H1 (cell line): ENCODE data around the gene PACS1. TPM values are rescaled to one million over a fixed set of nuclear protein-coding genes. Genes with fewer than 3 reads are reported as not detected.

Source experiments
- CTCF ChIA-PET: fragments of 300-600 bp; sonication (Branson Sonifier 250); formaldehyde crosslinking; loops from one replicate; lab custom pipeline; 2021; ENCODE audit not compliant: partially characterized antibody; lab: Charles Lee
- POLR2A ChIA-PET: fragments of 300-600 bp; sonication (Branson Sonifier 250); formaldehyde crosslinking; loops from one replicate; lab custom pipeline; 2021; ENCODE audit warnings: inconsistent platforms; ENCODE audit not compliant: partially characterized antibody; lab: Charles Lee
- DNase-seq, 2 experiments: peaks; one replicate each; pipeline versions ENCODE4 v3.0.0 to v3.0.0-alpha.2; 2010 to 2022; ENCODE audit warnings: low spot score in 2 of 2, low read depth in 1 of 2, mixed read lengths in 1 of 2
- FAIRE-seq: peaks from 2 replicates; lab custom pipeline; 2011; peaks lifted over from hg19 to GRCh38; lab: Jason Lieb, UNC
- H2AFZ ChIP-seq: 2 replicates; pipeline ENCODE4 v1.8.1; 2012; ENCODE audit warnings: low read length, inconsistent platforms
- H2AK5ac ChIP-seq: 2 replicates; pipeline ENCODE4 v1.6.1; 2013; ENCODE audit warnings: low read depth, low read length
- H2BK120ac ChIP-seq: replicated peaks from 2 replicates; pipeline ENCODE3; 2013; ENCODE audit warnings: low read depth, low read length, inconsistent platforms
- H2BK12ac ChIP-seq: 2 replicates; pipeline ENCODE4 v1.6.1; 2013; ENCODE audit warnings: low read depth, low read length
- H2BK15ac ChIP-seq: 2 replicates; pipeline ENCODE4 v1.6.1; 2013; ENCODE audit warnings: low read length
- H2BK20ac ChIP-seq: 2 replicates; pipeline ENCODE4 v1.6.1; 2013; ENCODE audit warnings: low read length
- H2BK5ac ChIP-seq: 2 replicates; pipeline ENCODE4 v1.6.1; 2013; ENCODE audit warnings: low read depth, low read length
- H3K14ac ChIP-seq: 2 replicates; pipeline ENCODE4 v1.6.1; 2013; ENCODE audit warnings: inconsistent platforms; ENCODE audit not compliant: insufficient read length
- H3K18ac ChIP-seq: 2 replicates; pipeline ENCODE4 v1.6.1; 2013; ENCODE audit warnings: low read length; ENCODE audit errors: extremely low read depth
- H3K23ac ChIP-seq: 2 replicates; pipeline ENCODE4 v1.6.1; 2013; ENCODE audit warnings: inconsistent platforms; ENCODE audit not compliant: insufficient read length
- H3K23me2 ChIP-seq: 2 replicates; pipeline ENCODE4 v1.6.1; 2013; ENCODE audit warnings: low read depth, low read length
- H3K27ac ChIP-seq: 2 replicates; pipeline ENCODE4 v1.6.1; 2011; ENCODE audit warnings: low read depth, low read length, inconsistent platforms
- H3K27me3 ChIP-seq, 4 experiments: replicated peaks in 1 of 4; 1 replicate in 1 of 4; 2 replicates in 3 of 4; pipeline versions ENCODE4 v1.6.1 to v1.8.1; 2011 to 2013; ENCODE audit warnings: low read length in 3 of 4, mild to moderate bottlenecking in 3 of 4, inconsistent platforms in 2 of 4, mixed read lengths in 2 of 4, moderate library complexity in 1 of 4; ENCODE audit not compliant: control insufficient read depth in 3 of 4, insufficient read depth in 3 of 4; ENCODE audit errors: extremely low read depth in 1 of 4
- H3K36me3 ChIP-seq, 4 experiments: 2 replicates each; pipeline versions ENCODE4 v1.6.1 to v1.8.1; 2011 to 2013; ENCODE audit warnings: mild to moderate bottlenecking in 4 of 4, low read length in 3 of 4, moderate library complexity in 2 of 4, control low read depth in 1 of 4, inconsistent platforms in 1 of 4; ENCODE audit not compliant: insufficient read depth in 4 of 4, control insufficient read depth in 2 of 4
- H3K4ac ChIP-seq: replicated peaks from 2 replicates; pipeline ENCODE3; 2013; ENCODE audit warnings: low read length, low read depth, mixed read lengths, inconsistent platforms; ENCODE audit not compliant: insufficient read length
- H3K4me1 ChIP-seq, 4 experiments: replicated peaks in 1 of 4; 1 replicate in 1 of 4; 2 replicates in 3 of 4; pipeline versions ENCODE4 v1.6.1 to v1.8.1; 2011 to 2013; ENCODE audit warnings: low read length in 3 of 4, inconsistent platforms in 2 of 4, mixed read lengths in 1 of 4; ENCODE audit not compliant: insufficient read depth in 4 of 4, control insufficient read depth in 3 of 4
- H3K4me2 ChIP-seq, 2 experiments: 2 replicates each; pipeline versions ENCODE4 v1.6.1 to v1.8.1; 2011 to 2013; ENCODE audit warnings: low read depth in 2 of 2, low read length in 2 of 2, control low read depth in 1 of 2, inconsistent platforms in 1 of 2, mild to moderate bottlenecking in 1 of 2; ENCODE audit not compliant: insufficient read depth in 1 of 2
- H3K4me3 ChIP-seq, 4 experiments: fragments of 200-600, 300-600 bp in 1 of 4; sonication (generic), shearing (Covaris generic), sonication (Bioruptor Twin) in 1 of 4; 2 replicates each; pipeline versions ENCODE4 v1.5.1 to v1.8.1; 2011 to 2016; ENCODE audit warnings: low read length in 4 of 4, low read depth in 3 of 4, control low read depth in 2 of 4, inconsistent platforms in 2 of 4, mild to moderate bottlenecking in 2 of 4, mixed read lengths in 1 of 4, moderate library complexity in 1 of 4; ENCODE audit not compliant: insufficient read depth in 2 of 4; ENCODE audit errors: extremely low read depth in 1 of 4
- H3K56ac ChIP-seq: replicated peaks from 2 replicates; pipeline ENCODE3; 2013; ENCODE audit warnings: low read depth, mild to moderate bottlenecking, mixed read lengths, low read length, inconsistent platforms; ENCODE audit not compliant: insufficient read length
- H3K79me1 ChIP-seq: 2 replicates; pipeline ENCODE4 v1.6.1; 2013; ENCODE audit warnings: low read depth, low read length, control low read depth
- H3K79me2 ChIP-seq, 2 experiments: 2 replicates each; pipeline versions ENCODE4 v1.6.1 to v1.8.1; 2012 to 2013; ENCODE audit warnings: low read length in 2 of 2, mild to moderate bottlenecking in 2 of 2, inconsistent platforms in 1 of 2; ENCODE audit not compliant: insufficient read depth in 2 of 2, control insufficient read depth in 1 of 2
- H3K9ac ChIP-seq, 4 experiments: replicated peaks in 1 of 4; 1 replicate in 1 of 4; 2 replicates in 3 of 4; pipeline versions ENCODE4 v1.6.1 to v1.8.1; 2011 to 2013; ENCODE audit warnings: low read depth in 3 of 4, low read length in 3 of 4, control low read depth in 2 of 4, mild to moderate bottlenecking in 2 of 4, moderate library complexity in 2 of 4, inconsistent platforms in 1 of 4; ENCODE audit errors: extremely low read depth in 1 of 4
- H3K9me3 ChIP-seq, 2 experiments: 2 replicates each; pipeline versions ENCODE4 v1.6.1 to v1.8.1; 2012 to 2013; ENCODE audit warnings: mild to moderate bottlenecking in 2 of 2, moderate library complexity in 2 of 2, control low read depth in 1 of 2, inconsistent platforms in 1 of 2, low read depth in 1 of 2, low read length in 1 of 2, mixed read lengths in 1 of 2; ENCODE audit not compliant: insufficient read depth in 2 of 2
- H4K20me1 ChIP-seq, 2 experiments: replicated peaks in 1 of 2; 2 replicates each; pipeline versions ENCODE3 to v1.8.1; 2011 to 2013; ENCODE audit warnings: inconsistent platforms in 2 of 2, low read length in 2 of 2, mild to moderate bottlenecking in 1 of 2; ENCODE audit not compliant: insufficient read depth in 2 of 2, control insufficient read depth in 1 of 2
- H4K5ac ChIP-seq: 2 replicates; pipeline ENCODE4 v1.6.1; 2013; ENCODE audit warnings: low read length, low read depth, mixed read lengths, inconsistent platforms; ENCODE audit not compliant: insufficient read length
- H4K8ac ChIP-seq: 2 replicates; pipeline ENCODE4 v1.8.0; 2013; ENCODE audit warnings: mild to moderate bottlenecking, moderate library complexity, low read length, inconsistent platforms; ENCODE audit not compliant: insufficient read depth; ENCODE audit errors: extremely low read depth
- H4K91ac ChIP-seq: replicated peaks from 2 replicates; pipeline ENCODE3; 2013; ENCODE audit warnings: low read length, mixed read lengths, inconsistent platforms; ENCODE audit not compliant: insufficient read length
- JUND ChIP-seq: IDR thresholded peaks from 2 replicates; pipeline ENCODE4 v1.6.1; 2011; ENCODE audit warnings: mild to moderate bottlenecking, improper control_type of control experiment, low read length
- KDM5A ChIP-seq: fragments of 200-600 bp; IDR thresholded peaks from 2 replicates; pipeline ENCODE4 v1.7.1; 2012; ENCODE audit warnings: mild to moderate bottlenecking, low read length, inconsistent platforms, mixed read lengths
- NRF1 ChIP-seq: IDR thresholded peaks from 2 replicates; pipeline ENCODE4 v1.6.1; 2011; ENCODE audit warnings: mild to moderate bottlenecking, low read depth, low read length, improper control_type of control experiment
- POU5F1 ChIP-seq: IDR thresholded peaks from 2 replicates; pipeline ENCODE4 v1.6.1; 2011; ENCODE audit warnings: low read depth, mild to moderate bottlenecking, low read length, moderate library complexity
- SIN3A ChIP-seq, 2 experiments: IDR thresholded peaks in 1 of 2; conservative IDR thresholded peaks in 1 of 2; 2 replicates each; pipeline ENCODE4 v1.6.1; 2011 to 2012; ENCODE audit warnings: low read length in 2 of 2, improper control_type of control experiment in 1 of 2, low read depth in 1 of 2, mild to moderate bottlenecking in 1 of 2
- TAF1 ChIP-seq: IDR thresholded peaks from 2 replicates; pipeline ENCODE4 v1.6.1; 2011; ENCODE audit warnings: mild to moderate bottlenecking, low read depth, low read length
- USF2 ChIP-seq: IDR thresholded peaks from 2 replicates; pipeline ENCODE4 v1.6.1; 2011; ENCODE audit warnings: low read length, improper control_type of control experiment
- ZNF274 ChIP-seq: IDR thresholded peaks from 2 replicates; pipeline ENCODE4 v1.7.0; 2012; ENCODE audit warnings: low read length, borderline replicate concordance; ENCODE audit errors: extremely low read depth
- WGBS, 2 experiments: shearing (Covaris generic) in 1 of 2; methylation state at CpG; one replicate each; pipeline versions ENCODE4 v1.1.6 to v1.1.7; 2013 to 2015; ENCODE audit warnings: low lambda C conversion rate in 2 of 2, mixed read lengths in 2 of 2, inconsistent platforms in 1 of 2, low coverage in 1 of 2, missing lambda C conversion rate in 1 of 2; ENCODE audit not compliant: insufficient replicate concordance in 2 of 2, insufficient coverage in 1 of 2, insufficient read length in 1 of 2; ENCODE audit errors: extremely low coverage in 1 of 2, missing lambda C conversion rate in 1 of 2; 5-methylcytosine and 5-hydroxymethylcytosine counted together
- polyA plus RNA-seq, 7 experiments: library from polyadenylated mRNA; depleted of rRNA in 3 of 7; stranded (reverse) in 5 of 7; unstranded in 2 of 7; fragments of >200 nt in 5 of 7; fragments of 200-250 nt in 2 of 7; gene quantifications; 1 replicate in 5 of 7; 2 replicates in 1 of 7; 4 replicates in 1 of 7; pipeline versions ENCODE4 v1.2.1 to v1.2.3, GENCODE V29; 2011 to 2013; ENCODE audit warnings: missing spikeins in 2 of 7, mixed read lengths in 2 of 7
- total RNA-seq: library from RNA; stranded (reverse); fragmentation: NEBNext Ultra II Directional; extraction: Animal tissue kit (Norgen Biotek cat#: 25700); gene quantifications from 2 replicates; pipeline ENCODE4 v1.2.1, GENCODE V29; 2021

PACS1 gene
- total and polyA plus RNA-seq, 2 of the 8 experiments (the other 6 are each of a cell fraction or from before 2014, with no cell fraction given): 11.5 to 36.0 TPM

DNA sequence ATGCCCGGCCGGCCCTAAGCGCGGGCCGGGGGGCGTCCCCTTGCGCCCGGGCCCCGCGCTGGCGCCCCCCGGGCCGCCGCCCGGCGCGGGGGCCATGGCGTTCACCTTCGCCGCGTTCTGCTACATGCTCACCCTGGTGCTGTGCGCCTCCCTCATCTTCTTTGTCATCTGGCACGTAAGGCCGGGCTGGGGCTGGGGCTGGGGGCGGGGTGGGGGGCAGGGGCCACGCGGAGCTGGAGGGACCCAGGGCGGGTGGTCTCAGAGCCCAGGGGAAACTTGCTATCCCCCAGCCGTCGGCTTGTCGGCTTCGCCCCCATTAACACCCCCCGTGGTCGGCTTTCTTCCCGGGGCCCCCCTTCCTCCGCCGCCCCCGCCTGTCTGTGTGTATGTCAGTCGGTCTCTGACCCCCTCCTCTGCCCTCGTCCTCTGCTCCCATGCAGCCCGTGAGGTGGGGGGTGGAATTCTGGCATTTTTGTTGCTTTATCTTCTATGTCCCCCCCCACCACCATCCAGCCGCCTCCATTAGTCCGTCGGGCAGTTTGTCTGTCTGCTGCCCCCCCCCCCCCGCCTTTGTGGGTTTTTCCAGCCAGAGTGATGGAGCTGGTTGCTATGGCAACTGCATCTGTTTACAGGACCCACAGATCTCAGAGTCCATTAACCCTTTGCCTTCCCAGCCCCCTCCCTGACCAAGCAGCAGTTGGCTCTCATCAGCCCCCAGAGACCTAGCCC, 208.5 kb downstream of the PACS1 start:
- FAIRE-seq (no peak), DNase-seq (no peak)
- Histone ChIP-seq H4K8ac (no peak overlapping the region), H3K4ac (no peak overlapping the region), H3K56ac (no peak overlapping the region), H3K4me1 (peaks cover 0 to 17% (median 13%) of the 10 kb centered on the region in 4 experiments; a peak in 5 of 7 replicates), H3K79me2 (no peaks in the 10 kb centered on the region), H3K36me3 (peaks cover 0 to 16% (median 3%) of the 10 kb centered on the region in 4 experiments; a peak in 5 of 8 replicates), H2BK120ac (no peak overlapping the region), H2AK5ac (no peak overlapping the region), H4K20me1 (peaks cover 5 to 23% of the 10 kb centered on the region in 2 experiments), H2BK15ac (no peak overlapping the region), H3K27me3 (peaks cover 0 to 4% (median under 1%) of the 10 kb centered on the region in 4 experiments; a peak in 2 of 7 replicates), H3K23ac (no peak overlapping the region), H2BK12ac (no peak overlapping the region), H3K23me2 (peaks cover 4% of the 10 kb centered on the region; the same call in 1 of the 2 replicates), H2BK5ac (no peak overlapping the region), H2AFZ (no peak overlapping the region), H2BK20ac (no peak overlapping the region), H3K18ac (no peak overlapping the region), H3K14ac (no peak overlapping the region), H4K91ac (no peak overlapping the region), H3K9me3 (no peaks in the 10 kb centered on the region), H3K9ac (peak overlapping the region in 2 of 4 experiments; percentile 40 to 45; a peak in 3 of 7 replicates), H3K27ac (no peak overlapping the region), H4K5ac (no peak overlapping the region), H3K4me3 (peak overlapping the region; percentile 26 to 61 (median 40); a peak in 6 of 8 replicates), H3K79me1 (no peaks in the 10 kb centered on the region), H3K4me2 (peak overlapping the region; percentile 73 to 77)
- 2% methylated on average over 20 of the region's 45 CpGs; no CpG with 5 or more reads in 1 of the 2 experiments for WGBS, 2 experiments
- ChIA-PET POLR2A (interaction anchor here (1.1 to 7.9 kb wide), 6 partner anchors 9 to 231 kb away, joined by 3 to 125 read pairs (median 8); partner anchors contain the start of genes RAB1B, RIN1, TMEM151A and YIF1A), CTCF (interaction anchor here (0.6 to 3.3 kb wide), 7 partner anchors 7 to 92 kb away, joined by 3 to 10 read pairs (median 3); partner anchors contain the start of gene RIN1)
- TF ChIP-seq SIN3A (conservative IDR thresholded peaks at IDR 0.05 in 1 of 2, IDR thresholded peaks at IDR 0.05 in 1 of 2; ENCODE audit: low read depth in 1 of 2, low read length in 2 of 2) (peak in 1 of 2 experiments; percentile 16; a peak in 1 of 4 replicates), JUND (no peak), ZNF274 (no peak), KDM5A (no peak), USF2 (no peak), NRF1 (no peak), POU5F1 (no peak), TAF1 (0 out of 2 replicates have a peak, but pooled peaks have one; percentile 17)
